Measurements from ENCODE around the gene SEMA4G. TPM values are rescaled to one million over a fixed set of nuclear protein-coding genes. Genes with fewer than 3 reads are reported as not detected.

SEMA4G gene
- total RNA-seq, 1 donor = 0.10 TPM

GRCh38 chr10:101018600-101019439, 49.5 kb downstream of the SEMA4G start:
- no peaks in the 10 kb centered on the region for H3K9me3 ChIP-seq (ENCODE audit: low read depth, low read length)
- H3K4me1 ChIP-seq (ENCODE audit: insufficient read depth, low read length) = peaks cover 17% of the 10 kb centered on the region
- H3K27me3 ChIP-seq (ENCODE audit: insufficient read depth, low read length) = peaks cover 17% of the 10 kb centered on the region
- no peak overlapping the region for H3K4me3 ChIP-seq (ENCODE audit: low read length)

Other genes starting within 250 kb of the SEMA4G start
- not detected for gene PAX2, start 223.9 kb upstream of the SEMA4G start, total RNA-seq
- gene SLF2, start 56.5 kb upstream of the SEMA4G start, total RNA-seq = 17.0 TPM
- 18.9 TPM for gene MRPL43, start 18.0 kb downstream of the SEMA4G start, total RNA-seq
- 2.0 TPM for gene TWNK, start 18.0 kb downstream of the SEMA4G start, total RNA-seq
- 8.1 TPM for gene LZTS2, start 30.3 kb downstream of the SEMA4G start, total RNA-seq
- gene PDZD7, start 61.6 kb downstream of the SEMA4G start, total RNA-seq = 0.21 TPM
- 28.4 TPM for gene SFXN3, start 61.7 kb downstream of the SEMA4G start, total RNA-seq
- gene KAZALD1, start 92.5 kb downstream of the SEMA4G start, total RNA-seq = 0.42 TPM
- gene TLX1, start 161.8 kb downstream of the SEMA4G start, total RNA-seq = not detected